ENCODE data around the gene BMS1.

The BMS1 gene

GRCh38 chr10:42768581-42769152, 13.9 kb upstream of the BMS1 start:
- WGBS (ENCODE audit: insufficient coverage), result 95% methylated on average over 17 of the region's 18 CpGs
- Histone ChIP-seq H3K4me3 (ENCODE audit: control insufficient read depth in 1 of 7, extremely low read depth in 1 of 7, insufficient read depth in 4 of 7, low read depth in 2 of 7, low read length in 6 of 7) (no peak overlapping the region), H3K27ac (ENCODE audit: insufficient read depth in 1 of 2, low read depth in 1 of 2, low read length in 2 of 2, poor library complexity in 1 of 2, severe bottlenecking in 2 of 2) (no peak overlapping the region), H3K9me3 (ENCODE audit: control extremely low read depth in 1 of 5, control insufficient read depth in 4 of 5, insufficient read depth in 2 of 5, low read depth in 1 of 5, low read length in 4 of 5) (peaks cover 0 to 18% (median 4%) of the 10 kb centered on the region in 5 experiments), H3K27me3 (replicated peaks in 2 of 5; ENCODE audit: control insufficient read depth in 4 of 5, insufficient read depth in 5 of 5, low read length in 4 of 5) (peaks cover 2 to 25% (median 3%) of the 10 kb centered on the region in 5 experiments), H3K36me3 (ENCODE audit: control insufficient read depth in 4 of 4, insufficient read depth in 4 of 4, low read length in 3 of 4) (no peaks in the 10 kb centered on the region), H3K4me1 (ENCODE audit: control extremely low read depth in 1 of 4, control insufficient read depth in 4 of 4, insufficient read depth in 4 of 4, low read length in 3 of 4) (no peaks in the 10 kb centered on the region)
- CTCF ChIA-PET, result no interaction called here
- no peak for DNase-seq
- POLR2A ChIA-PET, result no interaction called here

- DNase-seq, result no peak
- Histone ChIP-seq H3K36me3 (ENCODE audit: control insufficient read depth in 4 of 4, insufficient read depth in 4 of 4, low read length in 3 of 4) (no peaks in the 10 kb centered on the region), H3K9me3 (ENCODE audit: control extremely low read depth in 1 of 5, control insufficient read depth in 4 of 5, insufficient read depth in 2 of 5, low read depth in 1 of 5, low read length in 4 of 5) (peaks cover 0 to 16% (median 4%) of the 10 kb centered on the region in 5 experiments), H3K27me3 (replicated peaks in 2 of 5; ENCODE audit: control insufficient read depth in 4 of 5, insufficient read depth in 5 of 5, low read length in 4 of 5) (peaks cover 2 to 21% (median 3%) of the 10 kb centered on the region in 5 experiments), H3K4me3 (ENCODE audit: control insufficient read depth in 1 of 7, extremely low read depth in 1 of 7, insufficient read depth in 4 of 7, low read depth in 2 of 7, low read length in 6 of 7) (no peak overlapping the region), H3K4me1 (ENCODE audit: control extremely low read depth in 1 of 4, control insufficient read depth in 4 of 4, insufficient read depth in 4 of 4, low read length in 3 of 4) (no peaks in the 10 kb centered on the region), H3K27ac (ENCODE audit: insufficient read depth in 1 of 2, low read depth in 1 of 2, low read length in 2 of 2, poor library complexity in 1 of 2, severe bottlenecking in 2 of 2) (no peak overlapping the region)
- ChIA-PET POLR2A (no interaction called here), CTCF (no interaction called here)
- 89% methylated on average over 9 of the region's 10 CpGs for WGBS (ENCODE audit: insufficient coverage)
Measured at GRCh38 chr10:42769173-42769572, 13.4 kb upstream of the BMS1 start.

- ChIA-PET POLR2A (no interaction called here), CTCF (no interaction called here)
- H3K27me3 ChIP-seq (replicated peaks in 2 of 5; ENCODE audit: control insufficient read depth in 4 of 5, insufficient read depth in 5 of 5, low read length in 4 of 5), result peaks cover 1 to 20% (median 3%) of the 10 kb centered on the region in 5 experiments
- no peak overlapping the region for H3K27ac ChIP-seq (ENCODE audit: insufficient read depth in 1 of 2, low read depth in 1 of 2, low read length in 2 of 2, poor library complexity in 1 of 2, severe bottlenecking in 2 of 2)
- H3K4me3 ChIP-seq (ENCODE audit: control insufficient read depth in 1 of 7, extremely low read depth in 1 of 7, insufficient read depth in 4 of 7, low read depth in 2 of 7, low read length in 6 of 7), result no peak overlapping the region
- no peaks in the 10 kb centered on the region for H3K4me1 ChIP-seq (ENCODE audit: control extremely low read depth in 1 of 4, control insufficient read depth in 4 of 4, insufficient read depth in 4 of 4, low read length in 3 of 4)
- no peak for DNase-seq
- peaks cover 0 to 15% (median 4%) of the 10 kb centered on the region in 5 experiments for H3K9me3 ChIP-seq (ENCODE audit: control extremely low read depth in 1 of 5, control insufficient read depth in 4 of 5, insufficient read depth in 2 of 5, low read depth in 1 of 5, low read length in 4 of 5)
- no peaks in the 10 kb centered on the region for H3K36me3 ChIP-seq (ENCODE audit: control insufficient read depth in 4 of 4, insufficient read depth in 4 of 4, low read length in 3 of 4)
- 90% methylated on average over 12 of the region's 12 CpGs for WGBS (ENCODE audit: insufficient coverage)
Measured at GRCh38 chr10:42769673-42770072, 12.9 kb upstream of the BMS1 start.

- Histone ChIP-seq H3K4me1 (ENCODE audit: control extremely low read depth in 1 of 4, control insufficient read depth in 4 of 4, insufficient read depth in 4 of 4, low read length in 3 of 4) (peaks cover 0 to 3% (median 1%) of the 10 kb centered on the region in 4 experiments), H3K36me3 (ENCODE audit: control insufficient read depth in 4 of 4, insufficient read depth in 4 of 4, low read length in 3 of 4) (no peaks in the 10 kb centered on the region), H3K27ac (ENCODE audit: insufficient read depth in 1 of 2, low read depth in 1 of 2, low read length in 2 of 2, poor library complexity in 1 of 2, severe bottlenecking in 2 of 2) (no peak overlapping the region), H3K4me3 (ENCODE audit: control insufficient read depth in 1 of 7, extremely low read depth in 1 of 7, insufficient read depth in 4 of 7, low read depth in 2 of 7, low read length in 6 of 7) (no peak overlapping the region), H3K9me3 (ENCODE audit: control extremely low read depth in 1 of 5, control insufficient read depth in 4 of 5, insufficient read depth in 2 of 5, low read depth in 1 of 5, low read length in 4 of 5) (peaks cover 0 to 11% (median 1%) of the 10 kb centered on the region in 5 experiments), H3K27me3 (replicated peaks in 2 of 5; ENCODE audit: control insufficient read depth in 4 of 5, insufficient read depth in 5 of 5, low read length in 4 of 5) (peaks cover 0 to 14% (median 6%) of the 10 kb centered on the region in 5 experiments)
- CTCF ChIA-PET, result interaction anchor here (0.9 to 1.0 kb wide), 2 partner anchors 18 to 38 kb away, joined by 4 read pairs; no protein-coding TSS in a partner anchor
- DNase-seq, result no peak
- POLR2A ChIA-PET, result no interaction called here
- 83% methylated on average over 1 of the region's 1 CpG for WGBS (ENCODE audit: insufficient coverage)
Measured at GRCh38 chr10:42776681-42777080, 5.9 kb upstream of the BMS1 start.

- Histone ChIP-seq H3K27me3 (replicated peaks in 2 of 5; ENCODE audit: control insufficient read depth in 4 of 5, insufficient read depth in 5 of 5, low read length in 4 of 5) (peaks cover 0 to 9% (median 2%) of the 10 kb centered on the region in 5 experiments), H3K36me3 (ENCODE audit: control insufficient read depth in 4 of 4, insufficient read depth in 4 of 4, low read length in 3 of 4) (peaks cover 0 to 9% (median 5%) of the 10 kb centered on the region in 4 experiments), H3K9me3 (ENCODE audit: control extremely low read depth in 1 of 5, control insufficient read depth in 4 of 5, insufficient read depth in 2 of 5, low read depth in 1 of 5, low read length in 4 of 5) (no peaks in the 10 kb centered on the region), H3K4me3 (ENCODE audit: control insufficient read depth in 1 of 7, extremely low read depth in 1 of 7, insufficient read depth in 4 of 7, low read depth in 2 of 7, low read length in 6 of 7) (no peak overlapping the region), H3K4me1 (ENCODE audit: control extremely low read depth in 1 of 4, control insufficient read depth in 4 of 4, insufficient read depth in 4 of 4, low read length in 3 of 4) (peaks cover 5 to 17% (median 10%) of the 10 kb centered on the region in 4 experiments), H3K27ac (ENCODE audit: insufficient read depth in 1 of 2, low read depth in 1 of 2, low read length in 2 of 2, poor library complexity in 1 of 2, severe bottlenecking in 2 of 2) (no peak overlapping the region)
- WGBS (ENCODE audit: insufficient coverage), result 97% methylated on average over 3 of the region's 4 CpGs
- POLR2A ChIA-PET, result no interaction called here
- CTCF ChIA-PET, result no interaction called here
- no peak for DNase-seq
Measured at GRCh38 chr10:42780456-42780855, 2.1 kb upstream of the BMS1 start.

- CTCF ChIA-PET, result no interaction called here
- peak overlapping the region; percentile 84 to 90 for H3K27ac ChIP-seq (ENCODE audit: insufficient read depth in 1 of 2, low read depth in 1 of 2, low read length in 2 of 2, poor library complexity in 1 of 2, severe bottlenecking in 2 of 2)
- peaks cover 5 to 17% (median 10%) of the 10 kb centered on the region in 4 experiments for H3K4me1 ChIP-seq (ENCODE audit: control extremely low read depth in 1 of 4, control insufficient read depth in 4 of 4, insufficient read depth in 4 of 4, low read length in 3 of 4)
- POLR2A ChIA-PET, result interaction anchor here (0.6 to 1.5 kb wide), 3 partner anchors 28 to 285 kb away, joined by 4 to 5 read pairs (median 5); no protein-coding TSS in a partner anchor
- 41% methylated on average over 14 of the region's 18 CpGs for WGBS (ENCODE audit: insufficient coverage)
- no peaks in the 10 kb centered on the region for H3K9me3 ChIP-seq (ENCODE audit: control extremely low read depth in 1 of 5, control insufficient read depth in 4 of 5, insufficient read depth in 2 of 5, low read depth in 1 of 5, low read length in 4 of 5)
- peak overlapping the region; percentile 86 to 99 (median 93) for H3K4me3 ChIP-seq (ENCODE audit: control insufficient read depth in 1 of 7, extremely low read depth in 1 of 7, insufficient read depth in 4 of 7, low read depth in 2 of 7, low read length in 6 of 7)
- peaks cover 0 to 4% (median 0%) of the 10 kb centered on the region in 5 experiments for H3K27me3 ChIP-seq (replicated peaks in 2 of 5; ENCODE audit: control insufficient read depth in 4 of 5, insufficient read depth in 5 of 5, low read length in 4 of 5)
- peak in 1 of 3 donors; percentile 2 for DNase-seq
- peaks cover 3 to 20% (median 12%) of the 10 kb centered on the region in 4 experiments for H3K36me3 ChIP-seq (ENCODE audit: control insufficient read depth in 4 of 4, insufficient read depth in 4 of 4, low read length in 3 of 4)
Measured at GRCh38 chr10:42781893-42782445, 626 bp upstream of the BMS1 start.

- POLR2A ChIA-PET, result no interaction called here
- CTCF ChIA-PET, result interaction anchor here (0.6 to 2.5 kb wide), 6 partner anchors 15 to 914 kb away, joined by 3 to 12 read pairs (median 3); no protein-coding TSS in a partner anchor
- Histone ChIP-seq H3K27me3 (replicated peaks in 2 of 5; ENCODE audit: control insufficient read depth in 4 of 5, insufficient read depth in 5 of 5, low read length in 4 of 5) (peaks cover 0 to 2% (median 0%) of the 10 kb centered on the region in 5 experiments), H3K4me1 (ENCODE audit: control extremely low read depth in 1 of 4, control insufficient read depth in 4 of 4, insufficient read depth in 4 of 4, low read length in 3 of 4) (peaks cover 5 to 17% (median 10%) of the 10 kb centered on the region in 4 experiments), H3K4me3 (ENCODE audit: control insufficient read depth in 1 of 7, extremely low read depth in 1 of 7, insufficient read depth in 4 of 7, low read depth in 2 of 7, low read length in 6 of 7) (peak overlapping the region; percentile 86 to 99 (median 93)), H3K36me3 (ENCODE audit: control insufficient read depth in 4 of 4, insufficient read depth in 4 of 4, low read length in 3 of 4) (peaks cover 3 to 28% (median 15%) of the 10 kb centered on the region in 4 experiments), H3K9me3 (ENCODE audit: control extremely low read depth in 1 of 5, control insufficient read depth in 4 of 5, insufficient read depth in 2 of 5, low read depth in 1 of 5, low read length in 4 of 5) (no peaks in the 10 kb centered on the region), H3K27ac (ENCODE audit: insufficient read depth in 1 of 2, low read depth in 1 of 2, low read length in 2 of 2, poor library complexity in 1 of 2, severe bottlenecking in 2 of 2) (peak overlapping the region; percentile 78 to 90)
- peak; percentile 38 to 63 (median 53) for DNase-seq
- 0% methylated on average over 5 of the region's 11 CpGs for WGBS (ENCODE audit: insufficient coverage)
Measured at GRCh38 chr10:42783181-42783549, 570 bp downstream of the BMS1 start.

Measured in common myeloid progenitor, CD34-positive (primary cell).